NCI-H1048 (cell line): ENCODE results near the gene ST6GALNAC1.

Experiments
- DNase-seq: peaks from one replicate; lab custom pipeline; 2025; lab: John Stamatoyannopoulos, UW

The ST6GALNAC1 gene

DNA sequence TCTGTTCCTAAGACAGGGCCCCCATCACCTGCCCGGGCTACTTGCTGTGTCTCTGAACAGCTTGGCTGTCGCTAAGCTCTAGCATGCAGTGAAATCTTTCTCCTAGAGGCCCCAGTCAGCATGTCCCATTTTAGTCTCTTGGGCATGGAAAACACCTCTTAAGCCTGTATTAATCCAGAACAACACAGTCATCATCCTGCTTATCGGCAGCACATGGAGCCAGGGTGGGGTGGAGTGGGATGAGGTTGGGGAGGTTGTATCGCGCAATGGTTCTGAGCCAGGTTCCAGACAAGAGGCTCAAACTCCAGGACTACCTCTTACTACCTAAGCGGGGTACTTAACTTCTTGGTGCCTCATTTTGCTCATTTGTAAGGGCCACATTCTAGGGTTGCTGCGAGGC, 65.7 kb downstream of the ST6GALNAC1 start:
- no peak for DNase-seq

DNA sequence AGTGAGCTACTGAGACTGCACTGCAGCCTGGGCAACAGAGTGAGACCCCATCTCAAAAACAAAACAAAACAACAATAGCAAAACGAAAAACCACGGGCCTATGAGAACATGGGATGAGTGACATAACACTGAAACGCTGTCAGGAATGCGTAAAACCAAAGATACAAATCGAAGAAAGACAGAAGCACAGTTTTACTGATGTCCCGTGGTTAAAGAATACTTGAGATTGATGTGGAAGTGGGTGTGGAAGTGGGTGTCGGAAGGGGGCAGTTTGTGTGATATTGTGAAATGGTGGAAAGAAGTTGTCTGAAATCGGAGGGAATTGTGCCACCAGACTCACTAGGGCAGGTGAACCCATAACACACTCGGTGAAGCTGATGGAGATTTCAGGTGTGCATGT, 67.4 kb downstream of the ST6GALNAC1 start:
- DNase-seq: no peak

DNA sequence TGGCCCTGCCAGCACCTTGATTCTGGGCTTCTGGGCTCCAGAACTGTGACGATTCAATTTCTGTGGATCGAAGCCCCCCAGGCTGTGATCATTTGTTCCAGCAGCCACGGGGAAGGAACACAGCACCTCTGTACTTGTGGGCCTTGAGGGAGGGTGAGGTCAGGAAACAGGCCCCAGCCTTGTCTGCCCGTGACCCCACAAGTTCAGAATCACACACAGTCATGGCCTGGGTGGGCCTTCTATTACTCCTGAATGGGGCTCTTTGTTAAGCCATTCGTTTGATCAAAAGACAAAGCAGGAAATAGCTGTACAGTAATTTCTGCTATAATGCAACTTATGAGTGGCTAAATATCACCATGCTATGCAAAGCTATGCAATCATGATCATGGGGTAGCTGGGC, 68.0 kb downstream of the ST6GALNAC1 start:
- DNase-seq: no peak
